ENCODE data around the gene PDE1C.

PDE1C gene

GRCh38 chr7:31971049-31971667, 99.0 kb downstream of the PDE1C start:
- TF ChIP-seq SIN3A (IDR thresholded peaks at IDR 0.05; ENCODE audit: borderline replicate concordance, insufficient read depth, low read length) (no peak), POLR2AphosphoS5 (IDR thresholded peaks at IDR 0.05; ENCODE audit: low read depth, low read length) (no peak), FOXP2 (optimal IDR thresholded peaks at IDR 0.05; ENCODE audit: borderline replicate concordance, extremely low read depth, extremely low read length, insufficient read depth) (no peak), TAF1 (IDR thresholded peaks at IDR 0.05; ENCODE audit: borderline replicate concordance, insufficient read depth, low read length) (no peak), REST (IDR thresholded peaks at IDR 0.05; ENCODE audit: insufficient read depth in 1 of 2, low read depth in 2 of 2, low read length in 2 of 2) (no peak)

- TF ChIP-seq FOXP2 (optimal IDR thresholded peaks at IDR 0.05; ENCODE audit: borderline replicate concordance, extremely low read depth, extremely low read length, insufficient read depth) (no peak), TAF1 (IDR thresholded peaks at IDR 0.05; ENCODE audit: borderline replicate concordance, insufficient read depth, low read length) (no peak), REST (IDR thresholded peaks at IDR 0.05; ENCODE audit: insufficient read depth in 1 of 2, low read depth in 2 of 2, low read length in 2 of 2) (no peak), POLR2AphosphoS5 (IDR thresholded peaks at IDR 0.05; ENCODE audit: low read depth, low read length) (no peak), SIN3A (IDR thresholded peaks at IDR 0.05; ENCODE audit: borderline replicate concordance, insufficient read depth, low read length) (no peak)
These were observed 99.7 kb downstream of the PDE1C start for GRCh38 chr7:31970501-31970900.

DNA sequence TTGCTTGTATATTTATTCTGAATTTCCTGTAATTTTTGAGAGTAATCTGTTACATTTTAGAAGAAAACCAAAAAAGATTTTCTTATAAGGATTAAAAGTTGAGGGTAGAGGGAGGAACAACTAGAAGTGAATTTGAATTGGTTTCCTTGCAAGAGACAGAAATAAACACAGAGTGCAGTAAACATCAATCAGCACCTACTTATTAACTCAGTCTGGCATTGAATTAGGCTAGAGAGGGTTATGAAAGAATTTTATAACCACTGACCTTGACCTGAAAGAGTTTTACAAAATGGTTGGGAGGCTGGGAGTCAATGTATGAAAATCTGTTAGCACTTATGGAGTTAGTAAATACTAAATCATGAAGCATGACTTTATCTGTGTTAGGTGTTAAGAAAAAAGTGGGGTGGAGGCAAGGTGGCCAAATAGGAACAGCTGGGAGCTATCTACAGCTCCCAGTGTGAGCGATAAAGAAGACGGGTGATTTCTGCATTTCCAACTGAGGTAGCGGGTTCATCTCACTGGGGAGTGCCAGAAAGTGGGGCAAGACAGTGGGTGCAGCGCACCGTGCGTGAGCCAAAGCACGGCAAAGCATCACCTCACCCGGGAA, 106.5 kb downstream of the PDE1C start:
- TF ChIP-seq REST (IDR thresholded peaks at IDR 0.05; ENCODE audit: insufficient read depth in 1 of 2, low read depth in 2 of 2, low read length in 2 of 2): no peak

DNA sequence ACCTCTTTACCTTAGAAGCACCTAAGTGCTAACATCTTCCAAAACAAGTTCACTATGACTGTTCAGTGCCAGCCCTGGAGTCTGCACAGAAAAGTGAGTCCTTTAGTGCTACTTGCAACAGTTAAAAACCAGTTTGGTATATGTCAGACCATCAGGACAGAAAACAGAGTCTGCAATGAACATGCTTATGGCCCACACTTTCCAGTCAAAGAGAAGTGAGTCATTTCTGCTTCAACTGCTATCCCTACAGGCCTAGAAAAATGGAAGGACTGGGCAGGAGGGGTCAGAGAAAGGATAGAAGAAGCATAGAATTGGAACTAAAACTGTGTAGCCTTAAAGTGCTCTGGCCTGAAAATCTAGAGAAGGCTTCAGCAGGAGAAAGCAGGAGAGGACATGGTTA, 108.0 kb downstream of the PDE1C start:
- TF ChIP-seq SIN3A (IDR thresholded peaks at IDR 0.05; ENCODE audit: borderline replicate concordance, insufficient read depth, low read length): no peak
- TF ChIP-seq FOXP2 (optimal IDR thresholded peaks at IDR 0.05; ENCODE audit: borderline replicate concordance, extremely low read depth, extremely low read length, insufficient read depth): no peak
- TF ChIP-seq REST (IDR thresholded peaks at IDR 0.05; ENCODE audit: insufficient read depth in 1 of 2, low read depth in 2 of 2, low read length in 2 of 2): no peak
- no peak for TF ChIP-seq POLR2AphosphoS5 (IDR thresholded peaks at IDR 0.05; ENCODE audit: low read depth, low read length)
- TF ChIP-seq TAF1 (IDR thresholded peaks at IDR 0.05; ENCODE audit: borderline replicate concordance, insufficient read depth, low read length): no peak

DNA sequence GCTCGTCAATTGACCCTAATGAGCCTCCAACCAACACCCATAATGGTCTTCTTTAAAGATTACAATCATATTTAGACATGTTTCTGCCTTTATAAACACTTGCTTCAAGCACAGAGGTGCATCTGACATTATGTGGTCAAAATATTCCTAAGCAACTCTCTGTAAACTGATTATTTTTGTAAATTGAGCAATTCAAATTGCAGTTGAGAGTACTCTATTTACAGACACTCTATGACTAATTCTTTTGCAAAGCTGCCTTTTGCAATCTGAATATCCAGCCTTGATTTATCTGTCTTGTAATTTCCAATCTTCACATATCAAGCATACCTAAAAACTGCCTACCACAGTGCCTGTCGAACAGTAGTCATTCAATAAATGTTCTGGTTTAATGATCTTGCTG, 112.0 kb downstream of the PDE1C start:
- no peak for TF ChIP-seq POLR2AphosphoS5 (IDR thresholded peaks at IDR 0.05; ENCODE audit: low read depth, low read length)
